Nephron (organoid): Measurements from ENCODE around the gene TMEM220.
"Not testable (repeated sequence)": the region's sequence is repeated elsewhere in the genome, so short reads cannot be mapped to it uniquely, and the experiment has no call there.

Experiments used
- H3K27ac Mint-ChIP-seq, 3 experiments: 2 replicates each; pipeline ENCODE4 v1.8.0; 2020; ENCODE audit warnings: mixed read lengths in 3 of 3, mild to moderate bottlenecking in 2 of 3, moderate library complexity in 1 of 3
- H3K27me3 Mint-ChIP-seq: 2 replicates; pipeline ENCODE4 v1.8.0; 2021; ENCODE audit warnings: low read depth, mild to moderate bottlenecking, moderate library complexity, mixed read lengths
- H3K36me3 Mint-ChIP-seq: 2 replicates; pipeline ENCODE4 v1.8.0; 2020; ENCODE audit warnings: low read depth, mixed read lengths
- H3K4me1 Mint-ChIP-seq: 2 replicates; pipeline ENCODE4 v1.8.0; 2020; ENCODE audit warnings: mixed read lengths
- H3K4me3 Mint-ChIP-seq, 3 experiments: 2 replicates each; pipeline ENCODE4 v1.8.0; 2020; ENCODE audit warnings: mild to moderate bottlenecking in 3 of 3, mixed read lengths in 3 of 3, moderate library complexity in 2 of 3
- H3K9me3 Mint-ChIP-seq: 2 replicates; pipeline ENCODE4 v1.8.0; 2020; ENCODE audit warnings: mixed read lengths
- CTCF ChIP-seq, 3 experiments: fragments of 200-600 bp; sonication (generic); IDR thresholded peaks; one replicate each; pipeline ENCODE4 v1.5.0; 2021; ENCODE audit warnings: antibody characterized with exemption in 3 of 3; ENCODE audit not compliant: unreplicated experiment in 3 of 3

TMEM220 gene

GRCh38 chr17:10738521-10739258 is 8.9 kb upstream of the TMEM220 start:
- Mint-ChIP-seq H3K27me3 (peaks cover 13% of the 10 kb centered on the region), H3K4me1 (peaks cover 9% of the 10 kb centered on the region), H3K36me3 (no peaks in the 10 kb centered on the region), H3K9me3 (no peaks in the 10 kb centered on the region), H3K27ac (no peak overlapping the region), H3K4me3 (no peak overlapping the region)
- TF ChIP-seq CTCF (IDR thresholded peaks at IDR 0.05; ENCODE audit: unreplicated experiment in 3 of 3), result no peak

GRCh38 chr17:10737736-10738135 is 7.9 kb upstream of the TMEM220 start:
- Mint-ChIP-seq H3K27me3 (peaks cover 13% of the 10 kb centered on the region), H3K4me1 (peaks cover 9% of the 10 kb centered on the region), H3K9me3 (no peaks in the 10 kb centered on the region), H3K36me3 (no peaks in the 10 kb centered on the region), H3K4me3 (no peak overlapping the region), H3K27ac (no peak overlapping the region)
- TF ChIP-seq CTCF (IDR thresholded peaks at IDR 0.05; ENCODE audit: unreplicated experiment in 3 of 3), result no peak

- H3K27ac Mint-ChIP-seq, result no peak overlapping the region
- TF ChIP-seq CTCF (IDR thresholded peaks at IDR 0.05; ENCODE audit: unreplicated experiment in 3 of 3), result peak; percentile 80 to 84 (median 82)
- H3K9me3 Mint-ChIP-seq, result no peaks in the 10 kb centered on the region
- peaks cover 9% of the 10 kb centered on the region for H3K27me3 Mint-ChIP-seq
- H3K4me1 Mint-ChIP-seq, result peaks cover 9% of the 10 kb centered on the region
- H3K4me3 Mint-ChIP-seq, result no peak overlapping the region
- no peaks in the 10 kb centered on the region for H3K36me3 Mint-ChIP-seq
These were observed 7.4 kb upstream of the TMEM220 start for GRCh38 chr17:10737168-10737622.

GRCh38 chr17:10735821-10736220 is 6.0 kb upstream of the TMEM220 start:
- no peak overlapping the region for H3K4me3 Mint-ChIP-seq
- H3K9me3 Mint-ChIP-seq, result no peaks in the 10 kb centered on the region
- H3K27me3 Mint-ChIP-seq, result peaks cover 12% of the 10 kb centered on the region
- TF ChIP-seq CTCF (IDR thresholded peaks at IDR 0.05; ENCODE audit: unreplicated experiment in 3 of 3), result no peak
- no peaks in the 10 kb centered on the region for H3K36me3 Mint-ChIP-seq
- H3K4me1 Mint-ChIP-seq, result peaks cover 13% of the 10 kb centered on the region
- no peak overlapping the region for H3K27ac Mint-ChIP-seq

GRCh38 chr17:10735251-10735650 is 5.4 kb upstream of the TMEM220 start:
- Mint-ChIP-seq H3K9me3 (no peaks in the 10 kb centered on the region), H3K36me3 (no peaks in the 10 kb centered on the region), H3K4me1 (peaks cover 16% of the 10 kb centered on the region), H3K27ac (no peak overlapping the region), H3K4me3 (no peak overlapping the region), H3K27me3 (peaks cover 12% of the 10 kb centered on the region)
- no peak for TF ChIP-seq CTCF (IDR thresholded peaks at IDR 0.05; ENCODE audit: unreplicated experiment in 3 of 3)

- no peak overlapping the region for H3K4me3 Mint-ChIP-seq
- no peak overlapping the region for H3K27ac Mint-ChIP-seq
- H3K36me3 Mint-ChIP-seq, result no peaks in the 10 kb centered on the region
- H3K9me3 Mint-ChIP-seq, result no peaks in the 10 kb centered on the region
- H3K27me3 Mint-ChIP-seq, result peaks cover 12% of the 10 kb centered on the region
- H3K4me1 Mint-ChIP-seq, result peaks cover 16% of the 10 kb centered on the region
- TF ChIP-seq CTCF (IDR thresholded peaks at IDR 0.05; ENCODE audit: unreplicated experiment in 3 of 3), result no peak
These were observed 3.8 kb upstream of the TMEM220 start for GRCh38 chr17:10733666-10734065.

- H3K9me3 Mint-ChIP-seq, H3K27me3 Mint-ChIP-seq, H3K36me3 Mint-ChIP-seq, H3K27ac Mint-ChIP-seq: not testable (repeated sequence)
- H3K4me3 Mint-ChIP-seq, result peak overlapping the region in 1 of 3 experiments; percentile 21
- peaks cover 13% of the 10 kb centered on the region for H3K4me1 Mint-ChIP-seq
These were observed 2.3 kb upstream of the TMEM220 start for GRCh38 chr17:10732121-10732520.
